Measurements from ENCODE around the gene CLCNKA. TPM values are rescaled to one million over a fixed set of nuclear protein-coding genes. Genes with fewer than 3 reads are reported as not detected.
"Not testable (repeated sequence)": the region's sequence is repeated elsewhere in the genome, so short reads cannot be mapped to it uniquely, and the experiment has no call there.

Gene CLCNKA
- total RNA-seq, 3 donors from 2014 or later = not detected

DNA sequence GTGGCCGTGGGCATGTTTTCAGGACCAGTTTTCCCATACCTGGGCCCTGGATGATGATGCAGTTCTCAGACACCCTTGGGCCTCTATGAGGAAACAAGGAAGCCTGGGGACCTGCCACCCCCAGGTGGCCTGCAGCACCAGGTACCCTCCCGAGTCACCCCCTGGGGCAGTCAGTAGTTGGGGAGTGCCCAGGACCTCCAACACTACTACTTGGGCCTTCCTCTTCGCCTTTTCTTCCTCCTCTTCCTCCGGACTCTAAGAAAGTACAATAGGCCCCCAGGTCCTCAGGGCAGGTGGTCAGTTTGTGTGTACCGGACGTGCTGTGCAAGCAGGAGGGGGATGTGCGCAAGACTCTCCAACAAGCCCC is 29.7 kb upstream of the CLCNKA start:
- Mint-ChIP-seq H3K9me3 (no peaks in the 10 kb centered on the region), H3K27me3 (ENCODE audit: low read depth) (no peaks in the 10 kb centered on the region), H3K4me1 (ENCODE audit: low read depth) (no peaks in the 10 kb centered on the region), H3K36me3 (ENCODE audit: insufficient read depth) (no peaks in the 10 kb centered on the region), H3K4me3 (no peak overlapping the region)
- DNase-seq (no peak), ATAC-seq (no peak)

- Mint-ChIP-seq H3K27me3 (ENCODE audit: low read depth) (no peaks in the 10 kb centered on the region), H3K9me3 (no peaks in the 10 kb centered on the region), H3K36me3 (ENCODE audit: insufficient read depth) (no peaks in the 10 kb centered on the region), H3K4me3 (no peak overlapping the region), H3K4me1 (ENCODE audit: low read depth) (no peaks in the 10 kb centered on the region)
- DNase-seq (no peak), ATAC-seq (no peak)
Observed at GRCh38 chr1:15992582-15993500, 29.0 kb upstream of the CLCNKA start.

DNA sequence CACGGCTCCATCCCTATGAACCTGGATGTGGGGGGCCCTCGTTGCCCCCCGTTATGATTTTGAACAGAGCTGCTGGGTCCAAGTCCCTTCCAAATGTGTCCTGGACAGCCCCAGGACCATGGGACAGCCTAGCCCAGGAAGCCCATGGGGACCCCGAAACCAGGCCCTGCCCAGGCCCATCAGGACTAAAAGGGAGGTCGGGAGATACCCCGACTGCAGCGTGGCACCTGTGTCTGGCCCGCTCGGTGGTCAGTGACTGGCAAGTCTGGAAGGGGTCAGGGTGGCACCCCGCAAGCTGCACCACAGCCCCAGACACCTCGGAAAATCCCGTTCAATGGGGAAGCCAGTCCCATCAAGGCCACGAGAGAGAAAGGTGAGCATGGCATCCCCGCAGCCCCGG is 28.2 kb upstream of the CLCNKA start:
- DNase-seq = no peak
- no peaks in the 10 kb centered on the region for H3K9me3 Mint-ChIP-seq
- no peaks in the 10 kb centered on the region for H3K36me3 Mint-ChIP-seq (ENCODE audit: insufficient read depth)
- no peaks in the 10 kb centered on the region for H3K4me1 Mint-ChIP-seq (ENCODE audit: low read depth)
- no peak overlapping the region for H3K4me3 Mint-ChIP-seq
- ATAC-seq = no peak
- no peaks in the 10 kb centered on the region for H3K27me3 Mint-ChIP-seq (ENCODE audit: low read depth)

GRCh38 chr1:15994081-15994480 is 27.8 kb upstream of the CLCNKA start:
- no peaks in the 10 kb centered on the region for H3K36me3 Mint-ChIP-seq (ENCODE audit: insufficient read depth)
- no peak for DNase-seq
- no peak for ATAC-seq
- no peaks in the 10 kb centered on the region for H3K9me3 Mint-ChIP-seq
- H3K4me1 Mint-ChIP-seq (ENCODE audit: low read depth) = no peaks in the 10 kb centered on the region
- no peak overlapping the region for H3K4me3 Mint-ChIP-seq
- no peaks in the 10 kb centered on the region for H3K27me3 Mint-ChIP-seq (ENCODE audit: low read depth)

DNA sequence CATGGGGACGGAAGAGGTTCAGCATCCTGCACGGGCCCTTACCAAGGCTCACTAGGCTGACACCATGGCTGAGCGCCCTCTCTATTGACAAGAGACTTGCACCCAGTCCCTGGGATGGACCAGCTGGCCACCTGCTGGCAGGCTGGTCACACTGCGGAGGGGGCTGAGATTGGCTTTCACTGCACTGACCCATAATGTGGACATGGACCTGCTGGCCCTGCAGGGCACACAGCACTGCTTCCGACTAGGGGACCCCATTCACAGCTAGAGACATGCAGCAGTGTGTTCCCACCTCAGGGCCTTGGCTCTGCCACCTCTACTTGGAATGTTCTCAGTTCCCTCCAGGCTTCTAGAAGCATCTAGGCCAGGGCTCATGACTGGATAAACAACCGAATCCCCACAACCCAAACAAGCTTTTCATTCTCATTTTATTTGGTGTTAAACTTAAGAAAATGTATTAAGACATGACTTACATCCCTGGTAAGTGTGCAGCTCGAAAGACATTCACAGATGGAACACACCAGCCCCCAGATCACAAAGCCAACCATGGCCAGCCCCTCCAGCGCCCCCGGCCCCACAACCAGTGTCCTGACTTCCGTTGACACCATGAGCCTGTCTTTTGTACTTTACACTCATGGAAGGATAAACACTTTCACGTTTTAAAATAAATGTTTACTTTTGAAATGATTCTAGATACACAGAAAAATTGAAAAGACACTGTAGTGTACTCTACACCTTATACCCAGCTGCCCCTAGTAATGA is 27.1 kb upstream of the CLCNKA start:
- DNase-seq (peak; percentile 44), ATAC-seq (peak; percentile 70 to 89)
- Mint-ChIP-seq H3K4me1 (ENCODE audit: low read depth) (no peaks in the 10 kb centered on the region), H3K36me3 (ENCODE audit: insufficient read depth) (no peaks in the 10 kb centered on the region), H3K4me3 (no peak overlapping the region), H3K27me3 (ENCODE audit: low read depth) (no peaks in the 10 kb centered on the region), H3K9me3 (no peaks in the 10 kb centered on the region)

DNA sequence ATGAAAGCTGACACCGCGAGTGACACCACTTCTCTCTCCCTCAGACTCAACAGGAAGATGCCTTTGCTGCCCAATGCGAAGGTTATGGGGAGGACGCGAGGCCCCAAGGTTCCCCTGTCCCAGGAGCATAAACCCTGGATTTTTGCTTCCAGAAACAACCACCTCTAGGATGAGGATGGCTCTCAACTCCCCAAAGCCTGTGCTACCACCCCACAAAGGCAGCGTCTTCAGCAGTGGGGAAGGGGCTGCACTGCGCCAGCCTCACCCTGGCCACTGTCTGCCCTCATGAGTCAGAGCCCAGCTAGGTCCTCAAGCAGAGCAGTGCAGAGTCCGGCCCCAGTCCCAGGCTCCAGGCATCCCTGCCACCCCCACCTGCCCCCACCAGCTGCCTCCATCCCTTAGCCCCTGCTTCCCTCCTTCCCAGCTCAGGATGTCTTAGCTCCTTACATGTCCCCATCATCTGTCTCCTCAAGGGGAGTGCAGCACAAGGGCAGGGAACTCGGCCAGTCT is 24.7 kb upstream of the CLCNKA start:
- Mint-ChIP-seq H3K4me1 (ENCODE audit: low read depth) (no peaks in the 10 kb centered on the region), H3K27me3 (ENCODE audit: low read depth) (no peaks in the 10 kb centered on the region), H3K36me3 (ENCODE audit: insufficient read depth) (no peaks in the 10 kb centered on the region), H3K9me3 (no peaks in the 10 kb centered on the region), H3K4me3 (no peak overlapping the region)
- ATAC-seq (no peak), DNase-seq (no peak)

GRCh38 chr1:15997637-15998280 is 24.1 kb upstream of the CLCNKA start:
- no peak overlapping the region for H3K4me3 Mint-ChIP-seq
- no peaks in the 10 kb centered on the region for H3K27me3 Mint-ChIP-seq (ENCODE audit: low read depth)
- H3K9me3 Mint-ChIP-seq = no peaks in the 10 kb centered on the region
- no peak for DNase-seq
- no peak for ATAC-seq
- H3K36me3 Mint-ChIP-seq (ENCODE audit: insufficient read depth) = no peaks in the 10 kb centered on the region
- no peaks in the 10 kb centered on the region for H3K4me1 Mint-ChIP-seq (ENCODE audit: low read depth)

GRCh38 chr1:15998929-15999328 is 22.9 kb upstream of the CLCNKA start:
- ATAC-seq = no peak
- no peak overlapping the region for H3K4me3 Mint-ChIP-seq
- H3K9me3 Mint-ChIP-seq = no peaks in the 10 kb centered on the region
- no peaks in the 10 kb centered on the region for H3K36me3 Mint-ChIP-seq (ENCODE audit: insufficient read depth)
- H3K4me1 Mint-ChIP-seq (ENCODE audit: low read depth) = no peaks in the 10 kb centered on the region
- H3K27me3 Mint-ChIP-seq (ENCODE audit: low read depth) = no peaks in the 10 kb centered on the region
- no peak for DNase-seq

DNA sequence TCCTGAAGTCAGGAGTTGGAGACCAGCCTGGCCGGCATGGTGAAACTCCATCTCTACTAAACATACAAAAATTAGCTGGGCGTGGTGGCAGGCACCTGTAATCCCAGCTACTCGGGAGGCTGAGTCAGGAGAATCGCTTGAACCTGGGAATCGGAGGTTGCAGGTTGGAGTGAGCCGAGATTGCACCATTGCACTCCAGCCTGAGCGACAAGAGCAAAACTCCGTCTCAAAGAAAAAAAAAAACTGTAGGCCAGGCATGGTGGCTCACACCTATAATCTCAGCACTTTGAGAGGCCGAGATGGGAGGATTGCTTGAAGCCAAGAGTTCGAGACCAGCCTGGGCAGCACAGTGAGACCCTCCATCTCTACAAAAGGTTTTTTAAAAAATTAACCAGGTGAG is 20.6 kb upstream of the CLCNKA start:
- H3K36me3 Mint-ChIP-seq (ENCODE audit: insufficient read depth); H3K4me3 Mint-ChIP-seq; H3K27me3 Mint-ChIP-seq (ENCODE audit: low read depth); H3K4me1 Mint-ChIP-seq (ENCODE audit: low read depth); DNase-seq; ATAC-seq; H3K9me3 Mint-ChIP-seq: not testable (repeated sequence)

GRCh38 chr1:16005597-16005996 is 16.2 kb upstream of the CLCNKA start:
- H3K4me3 Mint-ChIP-seq = no peak overlapping the region
- DNase-seq (no peak), ATAC-seq (no peak)
- peaks cover 4% of the 10 kb centered on the region for H3K4me1 Mint-ChIP-seq (ENCODE audit: low read depth)
- H3K9me3 Mint-ChIP-seq = no peaks in the 10 kb centered on the region
- peaks cover 4% of the 10 kb centered on the region for H3K27me3 Mint-ChIP-seq (ENCODE audit: low read depth)
- H3K36me3 Mint-ChIP-seq (ENCODE audit: insufficient read depth) = no peaks in the 10 kb centered on the region

- DNase-seq (no peak), ATAC-seq (no peak)
- no peak overlapping the region for H3K4me3 Mint-ChIP-seq
- no peaks in the 10 kb centered on the region for H3K9me3 Mint-ChIP-seq
- peaks cover 4% of the 10 kb centered on the region for H3K4me1 Mint-ChIP-seq (ENCODE audit: low read depth)
- no peaks in the 10 kb centered on the region for H3K36me3 Mint-ChIP-seq (ENCODE audit: insufficient read depth)
- H3K27me3 Mint-ChIP-seq (ENCODE audit: low read depth) = peaks cover 4% of the 10 kb centered on the region
Observed at GRCh38 chr1:16006010-16006409, 15.8 kb upstream of the CLCNKA start.

GRCh38 chr1:16006552-16007485 is 15.0 kb upstream of the CLCNKA start:
- Mint-ChIP-seq H3K9me3 (no peaks in the 10 kb centered on the region), H3K36me3 (ENCODE audit: insufficient read depth) (no peaks in the 10 kb centered on the region), H3K4me3 (no peak overlapping the region), H3K27me3 (ENCODE audit: low read depth) (peaks cover 4% of the 10 kb centered on the region), H3K4me1 (ENCODE audit: low read depth) (peaks cover 4% of the 10 kb centered on the region)
- ATAC-seq (peak; percentile 70 to 76), DNase-seq (no peak)

GRCh38 chr1:16007671-16008341 is 14.0 kb upstream of the CLCNKA start:
- DNase-seq = no peak
- no peak for ATAC-seq
- Mint-ChIP-seq H3K4me1 (ENCODE audit: low read depth) (peaks cover 9% of the 10 kb centered on the region), H3K9me3 (no peaks in the 10 kb centered on the region), H3K27me3 (ENCODE audit: low read depth) (peaks cover 7% of the 10 kb centered on the region), H3K4me3 (no peak overlapping the region), H3K36me3 (ENCODE audit: insufficient read depth) (no peaks in the 10 kb centered on the region)
